ENCODE measurements around the gene REM1. TPM values are rescaled to one million over a fixed set of nuclear protein-coding genes. Genes with fewer than 3 reads are reported as not detected.
"Not testable (repeated sequence)": the region's sequence is repeated elsewhere in the genome, so short reads cannot be mapped to it uniquely, and the experiment has no call there.

REM1 gene
- total RNA-seq, 1 experiment from 2014 or later, result not detected

- in situ Hi-C loops (cut with HindIII; ENCODE audit: low sequenced_read_pairs), result no loop called here
- no peak for DNase-seq (ENCODE audit: low spot score)
These were observed 41.1 kb downstream of the REM1 start for GRCh38 chr20:31516166-31516565.

GRCh38 chr20:31516651-31517050 lies 41.6 kb downstream of the REM1 start:
- in situ Hi-C loops (cut with HindIII; ENCODE audit: low sequenced_read_pairs), result no loop called here
- no peak for DNase-seq (ENCODE audit: low spot score)

GRCh38 chr20:31517373-31517772 lies 42.3 kb downstream of the REM1 start:
- DNase-seq (ENCODE audit: low spot score), result peak; percentile 33
- in situ Hi-C loops (cut with HindIII; ENCODE audit: low sequenced_read_pairs), result no loop called here

- in situ Hi-C loops (cut with HindIII; ENCODE audit: low sequenced_read_pairs); DNase-seq (ENCODE audit: low spot score): not testable (repeated sequence)
These were observed 46.2 kb downstream of the REM1 start for GRCh38 chr20:31521267-31521666.

GRCh38 chr20:31522731-31523130 lies 47.6 kb downstream of the REM1 start:
- in situ Hi-C loops (cut with HindIII; ENCODE audit: low sequenced_read_pairs), result no loop called here
- DNase-seq (ENCODE audit: low spot score), result no peak

- no peak for DNase-seq (ENCODE audit: low spot score)
- in situ Hi-C loops (cut with HindIII; ENCODE audit: low sequenced_read_pairs), result no loop called here
These were observed 48.5 kb downstream of the REM1 start for GRCh38 chr20:31523361-31524283.

GRCh38 chr20:31527266-31527665 lies 52.2 kb downstream of the REM1 start:
- in situ Hi-C loops (cut with HindIII; ENCODE audit: low sequenced_read_pairs), result no loop called here

More at GRCh38 chr20:31527266-31527665, 52.2 kb downstream of the REM1 start:
- DNase-seq (ENCODE audit: low spot score), result no peak

Other genes with a start within 250 kb of the REM1 start
- not detected in 2 replicates for gene DEFB115, start 217.6 kb upstream of the REM1 start, total RNA-seq (2014; rRNA removed; shearing (Covaris generic))
- gene DEFB116, start 166.7 kb upstream of the REM1 start, total RNA-seq (2014; rRNA removed; shearing (Covaris generic)), result not detected in 2 replicates
- gene DEFB118, start 106.7 kb upstream of the REM1 start, total RNA-seq (2014; rRNA removed; shearing (Covaris generic)), result not detected in 2 replicates
- gene DEFB119, start 84.7 kb upstream of the REM1 start, total RNA-seq (2014; rRNA removed; shearing (Covaris generic)), result not detected in 2 replicates
- gene DEFB121, start 69.1 kb upstream of the REM1 start, total RNA-seq (2014; rRNA removed; shearing (Covaris generic)), result not detected in 2 replicates
- not detected in 2 replicates for gene DEFB123, start 34.7 kb upstream of the REM1 start, total RNA-seq (2014; rRNA removed; shearing (Covaris generic))
- not detected in 2 replicates for gene DEFB124, start 161 bp upstream of the REM1 start, total RNA-seq (2014; rRNA removed; shearing (Covaris generic))
- 124 and 138 TPM in 2 replicates for gene HM13, start 39.2 kb downstream of the REM1 start, total RNA-seq (2014; rRNA removed; shearing (Covaris generic))
- gene ID1, start 130.0 kb downstream of the REM1 start, total RNA-seq (2014; rRNA removed; shearing (Covaris generic)), result 1,330 and 1,439 TPM in 2 replicates
- not detected in 2 replicates for gene COX4I2, start 162.6 kb downstream of the REM1 start, total RNA-seq (2014; rRNA removed; shearing (Covaris generic))
- 104 and 109 TPM in 2 replicates for gene BCL2L1, start 247.6 kb downstream of the REM1 start, total RNA-seq (2014; rRNA removed; shearing (Covaris generic))

Data from G401 (cell line).